RKO (cell line): Measurements from ENCODE around the gene CYP4F12.

Source experiments
- DNase-seq: peaks from one replicate; pipeline ENCODE4 v3.0.0-alpha.2; 2016; ENCODE audit warnings: low spot score

The CYP4F12 gene

GRCh38 chr19:15702534-15702930 is 29.6 kb downstream of the CYP4F12 start:
- peak; percentile 58 for DNase-seq

GRCh38 chr19:15714638-15715037 is 41.8 kb downstream of the CYP4F12 start:
- no peak for DNase-seq

GRCh38 chr19:15715642-15716041 is 42.8 kb downstream of the CYP4F12 start:
- DNase-seq, result no peak

GRCh38 chr19:15717809-15718208 is 44.9 kb downstream of the CYP4F12 start:
- no peak for DNase-seq

- no peak for DNase-seq
Observed at GRCh38 chr19:15721268-15721667, 48.4 kb downstream of the CYP4F12 start.

- DNase-seq, result no peak
Observed at GRCh38 chr19:15722956-15723355, 50.1 kb downstream of the CYP4F12 start.

GRCh38 chr19:15727724-15728123 is 54.8 kb downstream of the CYP4F12 start, which contains the start of gene OR10H2:
Gene OR10H2 (plus strand): TSS chr19:15728024. CDS start chr19:15728044, 20 bp downstream.
- no peak for DNase-seq

- no peak for DNase-seq
Observed at GRCh38 chr19:15730538-15730937, 57.7 kb downstream of the CYP4F12 start.

- DNase-seq, result no peak
Observed at GRCh38 chr19:15732388-15732787, 59.5 kb downstream of the CYP4F12 start.

GRCh38 chr19:15733895-15734294 is 61.0 kb downstream of the CYP4F12 start:
- DNase-seq, result no peak

GRCh38 chr19:15737722-15738121 is 64.8 kb downstream of the CYP4F12 start, which contains the start of gene OR10H3:
Gene OR10H3 (plus strand): TSS chr19:15737985. CDS start chr19:15741393, 3,408 bp downstream.
- DNase-seq, result no peak

GRCh38 chr19:15740785-15741184 is 67.9 kb downstream of the CYP4F12 start:
- DNase-seq, result no peak
